Neural crest cell (in vitro differentiated cells): ENCODE results near the gene NECTIN1. TPM values are rescaled to one million over a fixed set of nuclear protein-coding genes. Genes with fewer than 3 reads are reported as not detected.

Source experiments
- DNase-seq: peaks from one replicate; pipeline ENCODE4 v3.0.0; 2021; ENCODE audit warnings: low read depth, mixed read lengths, low spot score
- H3K27ac Mint-ChIP-seq: one replicate; pipeline ENCODE4 v1.8.0; 2021; ENCODE audit warnings: mild to moderate bottlenecking, mixed read lengths; ENCODE audit not compliant: unreplicated experiment
- H3K27me3 Mint-ChIP-seq: 2 replicates; pipeline ENCODE4 v1.8.0; 2021; ENCODE audit warnings: low read depth, mild to moderate bottlenecking, mixed read lengths
- H3K36me3 Mint-ChIP-seq: 2 replicates; pipeline ENCODE4 v1.8.0; 2021; ENCODE audit warnings: low read depth, mild to moderate bottlenecking, mixed read lengths
- H3K4me1 Mint-ChIP-seq: 2 replicates; pipeline ENCODE4 v1.8.0; 2021; ENCODE audit warnings: mixed read lengths
- H3K4me3 Mint-ChIP-seq: one replicate; pipeline ENCODE4 v1.8.0; 2021; ENCODE audit warnings: mild to moderate bottlenecking, mixed read lengths
- H3K9me3 Mint-ChIP-seq: 2 replicates; pipeline ENCODE4 v1.8.0; 2021; ENCODE audit warnings: mixed read lengths
- CTCF ChIP-seq: fragments of 200-600 bp; sonication (generic); conservative IDR thresholded peaks from 2 replicates; pipeline ENCODE4 v1.5.0; 2021; ENCODE audit warnings: antibody characterized with exemption, mild to moderate bottlenecking
- total RNA-seq: library from RNA; stranded (reverse); gene quantifications from 2 replicates; pipeline ENCODE4 v1.2.1, GENCODE V29; 2021

Gene NECTIN1
- total RNA-seq, 1 donor from 2014 or later: 49.2 TPM

DNA sequence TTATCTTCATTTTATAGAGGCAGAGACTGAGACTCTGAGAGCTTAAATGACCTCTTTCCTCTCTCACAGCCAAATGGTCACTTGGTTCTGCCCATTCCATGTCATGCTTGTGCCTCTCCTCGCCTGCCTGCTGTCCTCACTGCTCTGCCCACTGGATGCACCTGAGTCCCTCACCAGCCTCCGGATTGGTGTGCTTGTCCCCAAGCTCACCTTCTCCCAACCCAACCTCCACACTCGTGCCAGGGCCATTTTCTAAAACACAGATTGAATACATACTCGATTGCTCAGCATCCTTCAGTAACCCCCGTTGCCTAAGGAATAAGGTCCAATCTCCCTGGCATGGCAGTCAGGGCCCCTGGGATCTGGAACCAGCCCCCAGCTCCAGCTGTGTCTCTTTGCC lies 28.4 kb upstream of the NECTIN1 start:
- Mint-ChIP-seq H3K4me3 (no peak overlapping the region), H3K27ac (no peak overlapping the region), H3K9me3 (no peaks in the 10 kb centered on the region), H3K36me3 (no peaks in the 10 kb centered on the region), H3K27me3 (peaks cover 17% of the 10 kb centered on the region), H3K4me1 (peaks cover 5% of the 10 kb centered on the region)
- no peak for DNase-seq
- no peak for TF ChIP-seq CTCF

- no peak for TF ChIP-seq CTCF
- Mint-ChIP-seq H3K4me3 (no peak overlapping the region), H3K4me1 (peaks cover 5% of the 10 kb centered on the region), H3K9me3 (no peaks in the 10 kb centered on the region), H3K27me3 (peaks cover 22% of the 10 kb centered on the region), H3K36me3 (no peaks in the 10 kb centered on the region), H3K27ac (no peak overlapping the region)
- DNase-seq: no peak
Measured at GRCh38 chr11:119756169-119756865, 27.3 kb upstream of the NECTIN1 start.

DNA sequence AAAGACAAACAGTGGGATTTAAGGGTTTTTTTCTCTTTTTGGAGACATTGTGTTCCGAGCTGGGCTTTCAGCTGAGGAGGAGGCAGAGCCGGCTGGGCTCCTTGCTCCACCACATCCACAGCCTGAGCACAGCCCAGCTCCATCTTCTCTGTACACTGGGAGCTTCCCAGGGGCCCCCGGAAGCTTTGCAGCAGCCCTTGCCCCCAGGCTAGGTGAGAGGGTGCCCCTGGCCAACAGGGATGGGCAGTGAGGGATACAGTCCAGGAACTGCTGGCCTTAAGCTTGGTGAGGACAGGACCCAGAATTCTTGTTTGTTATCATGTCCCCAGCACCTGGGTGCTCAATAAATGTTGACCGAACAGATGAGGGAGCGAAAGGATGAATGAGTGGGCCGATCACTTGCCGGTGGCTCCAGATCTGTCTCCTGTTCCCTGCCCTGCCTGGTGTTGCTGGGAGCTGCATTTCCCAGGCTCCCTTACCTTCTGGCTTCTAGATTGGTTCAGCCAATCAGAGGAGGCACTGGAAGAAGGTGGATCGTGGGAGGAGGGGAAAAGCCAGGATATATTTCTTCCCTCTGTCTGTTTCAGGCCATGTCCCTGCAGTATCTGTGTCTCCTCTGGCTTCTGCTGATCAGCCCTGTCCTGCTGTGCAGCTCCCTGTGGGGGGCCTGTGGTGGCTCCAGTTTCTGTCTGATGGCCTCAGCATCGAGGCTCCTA lies 26.5 kb upstream of the NECTIN1 start:
- H3K4me3 Mint-ChIP-seq: no peak overlapping the region

GRCh38 chr11:119754656-119755355 lies 25.8 kb upstream of the NECTIN1 start:
- H3K27me3 Mint-ChIP-seq: peaks cover 16% of the 10 kb centered on the region
- DNase-seq: no peak

More for the DNA sequence above, 26.5 kb upstream of the NECTIN1 start:
- TF ChIP-seq CTCF: no peak
- H3K36me3 Mint-ChIP-seq: no peaks in the 10 kb centered on the region
- no peaks in the 10 kb centered on the region for H3K9me3 Mint-ChIP-seq
- H3K27me3 Mint-ChIP-seq: peaks cover 18% of the 10 kb centered on the region
- H3K27ac Mint-ChIP-seq: no peak overlapping the region
- peaks cover 1% of the 10 kb centered on the region for H3K4me1 Mint-ChIP-seq
- no peak for DNase-seq

More at GRCh38 chr11:119754656-119755355, 25.8 kb upstream of the NECTIN1 start:
- Mint-ChIP-seq H3K36me3 (no peaks in the 10 kb centered on the region), H3K27ac (peak overlapping the region; percentile 53), H3K4me1 (no peaks in the 10 kb centered on the region), H3K9me3 (no peaks in the 10 kb centered on the region), H3K4me3 (no peak overlapping the region)
- TF ChIP-seq CTCF: no peak
